NCI-H1092 treated with DMSO at 0.1 percent for 48 hours (cell line): ENCODE data around the gene C19orf38.

Experiments
- DNase-seq: peaks from one replicate; lab custom pipeline; 2025; lab: John Stamatoyannopoulos, UW

The C19orf38 gene

GRCh38 chr19:10848230-10848856, at the start of gene C19orf38:
C19orf38 (plus strand) TSS chr19:10848415; CDS start chr19:10848509, 94 bp downstream.
- DNase-seq, result no peak

- no peak for DNase-seq
Measured at GRCh38 chr19:10800488-10800887, 47.7 kb upstream of the C19orf38 start.

- DNase-seq, result no peak
Measured at GRCh38 chr19:10802479-10802878, 45.7 kb upstream of the C19orf38 start.

- no peak for DNase-seq
Measured at GRCh38 chr19:10803252-10803651, 45.0 kb upstream of the C19orf38 start.

GRCh38 chr19:10805065-10805757, 43.0 kb upstream of the C19orf38 start:
- DNase-seq, result no peak

GRCh38 chr19:10805758-10806247, 42.4 kb upstream of the C19orf38 start:
- no peak for DNase-seq

GRCh38 chr19:10808937-10809649, 39.1 kb upstream of the C19orf38 start:
- DNase-seq, result no peak

GRCh38 chr19:10809651-10810285, 38.4 kb upstream of the C19orf38 start:
- no peak for DNase-seq

- no peak for DNase-seq
Measured at GRCh38 chr19:10811391-10812111, 36.7 kb upstream of the C19orf38 start.

GRCh38 chr19:10812196-10812595, 36.0 kb upstream of the C19orf38 start:
- DNase-seq, result no peak

- DNase-seq, result no peak
Measured at GRCh38 chr19:10812902-10813404, 35.3 kb upstream of the C19orf38 start.

- no peak for DNase-seq
Measured at GRCh38 chr19:10815007-10815536, 33.1 kb upstream of the C19orf38 start.

GRCh38 chr19:10815969-10816644, 32.1 kb upstream of the C19orf38 start:
- DNase-seq, result no peak

GRCh38 chr19:10816691-10817090, 31.5 kb upstream of the C19orf38 start:
- no peak for DNase-seq

GRCh38 chr19:10817291-10818038, 30.8 kb upstream of the C19orf38 start:
- no peak for DNase-seq

- no peak for DNase-seq
Measured at GRCh38 chr19:10818301-10819123, 29.7 kb upstream of the C19orf38 start.

GRCh38 chr19:10819124-10820060, 28.8 kb upstream of the C19orf38 start:
- no peak for DNase-seq

GRCh38 chr19:10820173-10820572, 28.0 kb upstream of the C19orf38 start:
- DNase-seq, result no peak
